Keratinocyte (primary cell): Measurements from ENCODE around the gene IKBIP.

Experiments
- CTCF ChIP-seq, 3 experiments: IDR thresholded peaks in 1 of 3; conservative IDR thresholded peaks in 1 of 3; optimal IDR thresholded peaks in 1 of 3; 2 replicates in 2 of 3; 3 replicates in 1 of 3; pipeline versions ENCODE3 to v1.5.1; 2011; ENCODE audit warnings: low read length in 3 of 3, mild to moderate bottlenecking in 3 of 3, moderate library complexity in 2 of 3, control low read depth in 1 of 3, inconsistent platforms in 1 of 3; ENCODE audit not compliant: insufficient read depth in 2 of 3; ENCODE audit errors: extremely low read depth in 1 of 3
- EZH2 ChIP-seq: IDR thresholded peaks from one replicate; pipeline ENCODE4 v1.6.1; 2012; ENCODE audit warnings: inconsistent platforms, mild to moderate bottlenecking, low read length, moderate library complexity

- TF ChIP-seq CTCF (optimal IDR thresholded peaks at IDR 0.05 in 1 of 3, IDR thresholded peaks at IDR 0.05 in 1 of 3, conservative IDR thresholded peaks at IDR 0.05 in 1 of 3; ENCODE audit: extremely low read depth in 1 of 3, insufficient read depth in 2 of 3, low read length in 3 of 3) = no peak
- no peak for TF ChIP-seq EZH2
These were observed 51.1 kb downstream of the IKBIP start, which contains the start of gene SLC25A3 for GRCh38 chr12:98593351-98594049.
